BLaER1 treated with 17β-estradiol and CSF1 and Interleukin-3, amounts not matched to agents 10 nM and 100 nM (cell line): ENCODE data around the gene CCDC171.

Experiments
- H3K27ac ChIP-seq, 11 experiments: shearing (Covaris generic); formaldehyde crosslinking; 2 replicates each; pipeline ENCODE4 v1.8.1; 2022
- H3K27me3 ChIP-seq, 11 experiments: shearing (Covaris generic); formaldehyde crosslinking; 2 replicates each; pipeline ENCODE4 v1.8.1; 2022
- H3K36me3 ChIP-seq, 11 experiments: shearing (Covaris generic); formaldehyde crosslinking; 2 replicates each; pipeline ENCODE4 v1.8.1; 2022
- H3K4me1 ChIP-seq, 10 experiments: shearing (Covaris generic); formaldehyde crosslinking; 2 replicates each; pipeline ENCODE4 v1.8.1; 2022
- H3K4me2 ChIP-seq, 11 experiments: shearing (Covaris generic); formaldehyde crosslinking; 2 replicates each; pipeline ENCODE4 v1.8.1; 2022
- H3K4me3 ChIP-seq, 10 experiments: shearing (Covaris generic); formaldehyde crosslinking; 2 replicates each; pipeline ENCODE4 v1.8.1; 2022
- H3K9ac ChIP-seq, 11 experiments: shearing (Covaris generic); formaldehyde crosslinking; 2 replicates each; pipeline ENCODE4 v1.8.1; 2022
- H3K9me3 ChIP-seq, 11 experiments: shearing (Covaris generic); formaldehyde crosslinking; replicated peaks in 1 of 11; 2 replicates each; pipeline ENCODE4 v1.8.1; 2022
- H4K20me1 ChIP-seq, 11 experiments: shearing (Covaris generic); formaldehyde crosslinking; 2 replicates each; pipeline ENCODE4 v1.8.1; 2022
- Cebpa-rat ChIP-seq, 11 experiments: shearing (Covaris generic); IDR thresholded peaks; 2 replicates each; pipeline ENCODE4 v1.8.1; 2022

Gene CCDC171

DNA sequence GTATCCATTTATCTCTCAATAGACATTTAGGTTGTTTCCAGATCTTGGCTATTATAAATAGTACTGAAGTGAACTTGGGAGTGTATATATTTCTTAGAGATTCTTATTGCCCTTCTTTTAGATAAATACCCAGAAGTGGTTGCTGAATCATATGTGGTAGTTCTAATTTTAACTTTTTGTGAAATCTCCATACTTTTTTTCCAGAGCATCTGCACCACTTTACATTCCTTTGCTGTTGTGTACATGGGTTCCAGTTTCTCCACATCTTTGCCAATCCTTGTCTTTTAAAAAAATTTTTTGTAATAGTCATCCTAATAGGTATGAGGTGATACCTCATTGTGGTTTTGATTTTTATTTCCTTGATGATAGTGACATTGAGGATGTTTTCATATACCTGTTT, 303.7 kb downstream of the CCDC171 start:
- Histone ChIP-seq H3K4me3 (no peak overlapping the region), H3K4me1 (no peaks in the 10 kb centered on the region), H3K27ac (no peak overlapping the region), H4K20me1 (no peaks in the 10 kb centered on the region), H3K4me2 (no peak overlapping the region), H3K36me3 (no peaks in the 10 kb centered on the region), H3K9me3 (peaks cover 0 to 10% (median 5%) of the 10 kb centered on the region in 11 experiments; a peak in 7 of 22 replicates), H3K27me3 (no peaks in the 10 kb centered on the region), H3K9ac (no peak overlapping the region)
- TF ChIP-seq Cebpa-rat (IDR thresholded peaks at IDR 0.05): no peak

DNA sequence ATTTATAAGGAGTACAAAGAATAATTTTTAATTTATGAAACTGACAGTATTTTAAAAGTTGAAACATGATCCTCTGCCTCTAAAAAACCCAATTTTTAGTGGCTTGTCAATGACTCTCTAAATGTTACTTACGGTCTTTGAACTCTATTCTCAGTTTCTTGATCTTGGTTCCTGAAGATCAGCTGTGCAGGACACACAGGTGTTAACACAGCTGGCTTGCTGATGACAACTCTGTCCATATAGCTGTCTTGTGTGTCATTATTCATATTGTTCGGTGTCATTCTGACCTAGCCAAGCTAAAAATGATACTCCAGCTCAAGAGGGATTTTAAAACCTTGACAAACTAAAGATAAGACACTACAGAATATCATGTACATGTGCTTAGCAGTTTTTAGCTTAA, 314.5 kb downstream of the CCDC171 start:
- H4K20me1 ChIP-seq: no peaks in the 10 kb centered on the region
- no peaks in the 10 kb centered on the region; a peak in 1 of 22 replicates for H3K9me3 ChIP-seq
- no peaks in the 10 kb centered on the region for H3K4me1 ChIP-seq
- no peaks in the 10 kb centered on the region for H3K27me3 ChIP-seq
- no peak overlapping the region for H3K27ac ChIP-seq
- no peak for TF ChIP-seq Cebpa-rat (IDR thresholded peaks at IDR 0.05)
- no peak overlapping the region for H3K4me2 ChIP-seq
- H3K4me3 ChIP-seq: no peak overlapping the region
- no peak overlapping the region for H3K9ac ChIP-seq
- H3K36me3 ChIP-seq: no peaks in the 10 kb centered on the region

DNA sequence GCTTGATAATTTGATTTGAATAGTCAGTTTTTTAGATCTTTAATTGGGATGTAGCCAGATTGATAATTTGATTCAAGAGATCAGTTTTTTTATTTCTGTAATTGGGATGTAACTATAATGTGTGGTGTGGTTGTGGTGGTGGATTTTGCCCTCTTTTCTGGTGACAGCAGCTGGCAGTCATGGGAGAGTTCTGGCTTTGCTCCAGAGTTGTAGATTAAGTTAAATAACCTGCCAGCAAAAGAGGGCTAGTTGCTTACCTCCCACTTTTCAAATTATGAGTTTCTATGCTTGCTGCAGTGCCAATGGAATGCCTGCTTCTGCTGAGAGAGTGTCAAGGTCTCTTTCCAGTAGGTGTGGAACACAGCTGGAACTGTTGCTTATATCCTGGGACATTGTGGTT, 315.1 kb downstream of the CCDC171 start:
- H3K4me1 ChIP-seq: no peaks in the 10 kb centered on the region
- no peak overlapping the region for H3K4me2 ChIP-seq
- H4K20me1 ChIP-seq: no peaks in the 10 kb centered on the region
- no peaks in the 10 kb centered on the region for H3K9me3 ChIP-seq
- no peak overlapping the region for H3K4me3 ChIP-seq
- TF ChIP-seq Cebpa-rat (IDR thresholded peaks at IDR 0.05): no peak
- H3K27me3 ChIP-seq: no peaks in the 10 kb centered on the region
- H3K9ac ChIP-seq: no peak overlapping the region
- no peaks in the 10 kb centered on the region for H3K36me3 ChIP-seq
- no peak overlapping the region for H3K27ac ChIP-seq

DNA sequence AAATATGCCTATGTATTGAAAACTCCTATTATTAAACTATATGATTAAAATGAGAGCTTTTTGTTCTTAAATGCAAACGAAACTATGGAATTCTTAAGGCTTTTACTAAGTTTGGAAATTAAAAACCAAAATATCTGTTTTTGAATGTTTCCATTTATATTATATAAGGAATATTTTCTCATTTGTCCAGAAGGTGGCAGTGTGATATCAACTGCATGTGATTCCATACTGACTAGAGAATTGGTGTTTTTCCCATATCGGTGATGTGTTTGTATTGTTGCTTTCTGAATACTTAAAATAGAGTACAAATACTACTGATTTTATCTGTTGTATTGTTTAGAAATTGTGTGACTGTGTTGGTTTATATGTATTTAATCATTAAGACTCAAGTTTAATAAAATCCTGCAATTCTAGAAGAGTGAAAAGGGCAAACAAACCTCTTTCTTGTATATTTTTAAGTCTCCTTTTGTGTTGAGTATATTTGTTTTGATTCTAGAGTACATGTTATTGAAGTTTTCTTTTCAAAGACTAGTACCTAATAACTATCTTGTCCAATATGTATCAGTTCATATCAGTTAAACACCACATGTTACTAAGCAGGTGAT, 320.8 kb downstream of the CCDC171 start:
- Histone ChIP-seq H3K4me1 (no peaks in the 10 kb centered on the region), H3K27ac (no peak overlapping the region), H3K27me3 (no peaks in the 10 kb centered on the region), H3K9me3 (no peaks in the 10 kb centered on the region), H3K4me2 (no peak overlapping the region), H4K20me1 (no peaks in the 10 kb centered on the region; a peak in 1 of 22 replicates), H3K9ac (no peak overlapping the region), H3K4me3 (no peak overlapping the region), H3K36me3 (no peaks in the 10 kb centered on the region)
- no peak for TF ChIP-seq Cebpa-rat (IDR thresholded peaks at IDR 0.05)

DNA sequence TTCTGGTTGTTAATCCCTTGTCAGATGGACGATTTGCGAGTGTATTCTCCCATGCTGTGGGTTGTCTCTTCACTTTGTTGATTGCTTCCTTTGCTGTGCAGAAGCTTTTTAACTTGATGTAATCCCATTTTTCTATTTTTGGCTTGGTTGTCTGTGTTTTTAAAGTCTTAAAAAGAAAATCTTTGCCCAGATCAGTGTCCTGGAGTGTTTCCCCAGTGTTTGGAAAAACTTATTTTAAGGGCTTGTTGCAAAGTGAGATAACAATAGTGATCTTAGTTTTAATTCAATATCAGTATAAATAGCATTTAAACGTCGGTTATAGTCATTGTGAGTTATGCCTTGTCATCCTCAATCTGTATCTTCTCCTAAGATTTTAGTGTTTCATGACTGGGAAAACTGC, 329.5 kb downstream of the CCDC171 start:
- H3K4me3 ChIP-seq: no peak overlapping the region
- H3K4me2 ChIP-seq: no peak overlapping the region
- no peaks in the 10 kb centered on the region for H3K4me1 ChIP-seq
- H3K36me3 ChIP-seq: no peaks in the 10 kb centered on the region
- H3K27me3 ChIP-seq: no peaks in the 10 kb centered on the region
- TF ChIP-seq Cebpa-rat (IDR thresholded peaks at IDR 0.05): no peak
- H4K20me1 ChIP-seq: no peaks in the 10 kb centered on the region
- H3K9me3 ChIP-seq: no peaks in the 10 kb centered on the region
- no peak overlapping the region for H3K9ac ChIP-seq
- H3K27ac ChIP-seq: no peak overlapping the region

DNA sequence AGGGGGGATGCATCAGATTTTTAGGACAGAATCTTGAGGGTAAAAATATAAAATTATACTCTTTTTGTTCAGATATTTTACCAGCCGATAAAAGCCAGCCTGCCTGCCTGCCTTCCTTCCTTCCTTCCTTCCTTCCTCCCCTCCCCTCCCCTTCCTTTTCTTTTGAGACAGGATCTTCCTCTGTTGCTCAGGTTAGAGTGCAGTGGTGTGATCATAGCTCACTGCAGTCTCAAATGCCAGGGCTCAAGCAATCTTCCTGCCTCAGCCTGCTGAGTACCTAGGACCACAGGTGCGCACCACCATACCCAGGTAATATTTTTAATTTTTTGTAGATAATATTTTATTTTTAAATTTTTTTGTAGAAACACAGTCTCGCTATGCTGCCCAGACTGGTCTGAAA, 330.0 kb downstream of the CCDC171 start:
- Histone ChIP-seq H3K27me3 (no peaks in the 10 kb centered on the region), H3K27ac (no peak overlapping the region), H4K20me1 (no peaks in the 10 kb centered on the region), H3K4me1 (no peaks in the 10 kb centered on the region), H3K36me3 (no peaks in the 10 kb centered on the region), H3K9ac (no peak overlapping the region), H3K4me3 (no peak overlapping the region), H3K4me2 (no peak overlapping the region), H3K9me3 (no peaks in the 10 kb centered on the region)
- TF ChIP-seq Cebpa-rat (IDR thresholded peaks at IDR 0.05): no peak

DNA sequence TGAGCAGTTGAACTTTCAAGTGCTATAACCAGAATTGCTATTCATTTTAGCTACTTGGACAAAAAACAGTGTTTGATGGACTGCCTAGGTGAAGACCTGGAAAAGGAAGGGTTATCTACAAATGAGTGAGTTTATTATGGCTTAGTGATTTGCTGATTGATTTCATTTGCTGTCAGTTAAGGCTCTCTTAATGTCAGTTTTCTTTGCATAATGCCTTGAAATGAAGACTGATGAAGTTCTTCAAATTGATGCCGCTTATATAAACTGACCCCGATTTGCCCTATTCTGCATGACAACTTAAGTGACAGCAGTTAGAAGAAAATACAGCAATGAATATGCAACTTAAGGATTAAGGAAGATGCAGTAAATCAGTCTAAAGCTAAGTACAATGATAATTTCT, 332.6 kb downstream of the CCDC171 start:
- no peak for TF ChIP-seq Cebpa-rat (IDR thresholded peaks at IDR 0.05)
- H3K27me3 ChIP-seq: no peaks in the 10 kb centered on the region
- H3K27ac ChIP-seq: no peak overlapping the region
- H3K4me1 ChIP-seq: no peaks in the 10 kb centered on the region
- no peaks in the 10 kb centered on the region for H3K9me3 ChIP-seq
- no peaks in the 10 kb centered on the region for H3K36me3 ChIP-seq
- H3K4me3 ChIP-seq: no peak overlapping the region
- no peak overlapping the region for H3K4me2 ChIP-seq
- no peak overlapping the region for H3K9ac ChIP-seq
- no peaks in the 10 kb centered on the region for H4K20me1 ChIP-seq

DNA sequence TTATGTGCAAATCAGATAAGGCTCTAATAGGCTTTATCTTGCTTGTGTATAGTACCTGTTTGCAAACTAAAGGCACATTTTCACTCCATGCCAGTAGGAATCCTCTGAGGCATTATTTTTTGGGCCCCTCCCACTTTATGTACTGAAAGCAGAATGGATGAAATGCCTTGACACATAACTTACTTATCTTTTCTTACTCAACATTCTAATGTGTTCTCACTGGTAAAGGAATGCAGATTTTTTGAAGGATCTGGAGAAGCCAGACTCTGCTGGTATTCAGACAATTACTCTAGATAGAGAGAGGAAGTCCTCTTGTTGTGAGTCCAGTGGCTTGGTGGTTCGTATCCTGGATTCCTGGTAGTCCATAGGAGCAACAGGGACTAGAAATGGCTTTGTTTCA, 336.7 kb downstream of the CCDC171 start:
- no peaks in the 10 kb centered on the region for H3K27me3 ChIP-seq
- peaks cover 0 to 6% (median 0%) of the 10 kb centered on the region in 11 experiments; a peak in 1 of 22 replicates for H3K36me3 ChIP-seq
- no peaks in the 10 kb centered on the region for H4K20me1 ChIP-seq
- no peak for TF ChIP-seq Cebpa-rat (IDR thresholded peaks at IDR 0.05)
- no peak overlapping the region for H3K4me3 ChIP-seq
- no peak overlapping the region for H3K27ac ChIP-seq
- no peak overlapping the region for H3K9ac ChIP-seq
- H3K4me2 ChIP-seq: no peak overlapping the region
- peaks cover 0 to 15% (median 8%) of the 10 kb centered on the region in 11 experiments; a peak in 13 of 22 replicates for H3K9me3 ChIP-seq
- no peaks in the 10 kb centered on the region for H3K4me1 ChIP-seq

DNA sequence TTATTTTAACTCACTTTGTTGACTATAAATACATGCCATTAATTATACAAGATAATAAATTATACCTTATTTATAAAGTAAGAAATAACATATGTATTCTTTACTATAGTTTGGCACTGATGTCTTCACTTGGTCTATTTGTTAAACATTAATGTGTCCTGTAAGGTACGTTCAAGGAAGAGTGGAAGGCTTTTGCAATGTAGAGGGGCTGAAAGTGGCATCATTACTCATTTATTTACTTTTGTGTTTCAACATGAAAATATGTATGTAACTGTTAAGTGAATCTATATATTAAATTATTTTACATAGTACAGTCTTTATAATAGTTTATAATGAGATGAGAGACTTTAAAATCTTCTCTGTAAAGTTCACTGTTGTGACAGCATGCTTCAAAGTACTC, 348.7 kb downstream of the CCDC171 start:
- H3K9ac ChIP-seq: no peak overlapping the region
- no peaks in the 10 kb centered on the region for H4K20me1 ChIP-seq
- H3K36me3 ChIP-seq: no peaks in the 10 kb centered on the region
- H3K4me2 ChIP-seq: no peak overlapping the region
- no peaks in the 10 kb centered on the region for H3K4me1 ChIP-seq
- no peak overlapping the region for H3K27ac ChIP-seq
- H3K27me3 ChIP-seq: no peaks in the 10 kb centered on the region
- TF ChIP-seq Cebpa-rat (IDR thresholded peaks at IDR 0.05): no peak
- no peak overlapping the region for H3K4me3 ChIP-seq
- H3K9me3 ChIP-seq: peaks cover 0 to 15% (median 6%) of the 10 kb centered on the region in 11 experiments; a peak in 7 of 22 replicates

DNA sequence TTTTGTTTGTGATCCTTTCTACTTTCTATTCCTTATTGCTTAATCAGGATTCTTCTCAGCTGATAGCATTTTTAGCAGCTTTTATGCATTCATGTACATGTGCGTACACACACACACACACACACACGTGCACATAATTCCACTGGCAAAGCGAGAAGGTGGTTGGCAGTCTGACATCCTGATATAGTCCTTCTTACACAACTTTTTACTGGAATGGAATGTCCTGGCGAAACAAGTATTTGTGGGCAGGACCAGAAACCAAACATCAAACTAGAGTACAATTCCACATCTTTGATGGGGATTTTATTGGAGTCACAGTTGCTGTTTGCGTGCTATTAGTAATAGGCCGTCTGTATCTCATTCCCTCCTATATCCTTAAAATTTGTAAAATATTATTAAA, 356.5 kb downstream of the CCDC171 start:
- Histone ChIP-seq H3K4me1 (no peaks in the 10 kb centered on the region), H4K20me1 (no peaks in the 10 kb centered on the region), H3K9me3 (peaks cover 0 to 6% (median 0%) of the 10 kb centered on the region in 11 experiments; a peak in 2 of 22 replicates), H3K4me2 (no peak overlapping the region), H3K4me3 (no peak overlapping the region), H3K36me3 (no peaks in the 10 kb centered on the region), H3K27me3 (no peaks in the 10 kb centered on the region), H3K9ac (no peak overlapping the region), H3K27ac (no peak overlapping the region)
- TF ChIP-seq Cebpa-rat (IDR thresholded peaks at IDR 0.05): no peak
